Left renal cortex interstitium (tissue), 4 donors: Measurements from ENCODE around the gene MED12L. TPM values are rescaled to one million over a fixed set of nuclear protein-coding genes. Genes with fewer than 3 reads are reported as not detected.

Experiments
- DNase-seq, 4 donors: peaks; one replicate each; pipeline ENCODE4 v3.0.0-alpha.2; 2013; ENCODE audit warnings: low read depth in 4 of 4, low spot score in 2 of 4, missing footprints in 1 of 4
- polyA plus RNA-seq, 4 donors: library from polyadenylated mRNA; unstranded; fragments of 120-200 nt; gene quantifications; one replicate each; pipeline ENCODE4 v1.2.1, GENCODE V29; 2013; ENCODE audit not compliant: insufficient read length in 4 of 4

The MED12L gene
- polyA plus RNA-seq, 4 donors, result 1.6 to 3.0 (median 2.2) TPM

DNA sequence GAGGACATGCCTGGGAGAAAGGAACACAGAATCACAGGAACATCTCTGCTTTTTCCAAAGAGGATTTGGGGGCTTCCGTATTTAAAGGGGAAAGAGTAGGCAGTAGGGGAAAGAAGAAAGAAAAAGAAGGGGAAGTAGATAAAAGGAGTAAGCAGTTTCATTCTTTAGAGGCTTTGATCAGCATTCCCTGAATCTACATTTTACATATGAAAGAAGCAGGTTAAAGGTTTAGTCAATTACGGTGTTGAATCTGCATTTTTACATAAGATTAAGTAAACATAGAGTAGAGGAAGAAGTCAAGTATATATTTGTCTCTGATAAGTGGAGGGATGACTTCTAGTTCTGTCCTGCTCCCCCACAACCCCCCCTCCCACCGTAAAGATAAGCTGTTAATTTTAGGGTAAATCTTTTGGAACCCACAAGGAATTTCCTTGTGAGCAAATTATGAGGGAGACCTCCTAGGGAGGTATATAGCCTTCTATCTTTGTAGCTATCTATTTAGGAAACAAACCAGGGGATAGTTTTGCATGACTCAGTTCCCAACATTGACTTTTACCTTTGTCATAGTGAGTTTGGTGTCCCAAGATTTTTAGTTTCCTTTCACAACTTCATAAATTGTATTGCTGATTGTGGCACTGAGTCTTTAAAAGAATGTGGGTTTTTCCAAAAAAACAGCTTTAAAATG, 307.8 kb downstream of the MED12L start:
- no peak for DNase-seq

DNA sequence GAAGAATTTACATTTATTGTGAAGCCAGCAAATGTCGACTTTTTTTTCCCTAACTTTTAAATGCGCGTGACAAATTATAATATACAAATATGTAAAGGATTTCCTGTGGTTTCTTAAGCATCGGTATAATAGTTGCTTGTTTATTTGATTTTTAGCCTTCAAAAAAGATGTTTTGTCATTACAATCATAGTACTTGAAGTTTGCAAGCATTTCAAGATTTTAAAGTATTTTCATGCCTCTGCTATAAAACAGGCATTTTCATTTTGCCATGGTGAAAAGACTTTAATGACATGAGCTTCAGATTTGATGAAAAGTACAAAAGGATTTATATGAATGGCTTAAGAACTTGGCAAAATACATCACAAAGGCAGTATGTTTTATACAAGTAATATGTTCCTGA, 308.5 kb downstream of the MED12L start:
- DNase-seq, result no peak

DNA sequence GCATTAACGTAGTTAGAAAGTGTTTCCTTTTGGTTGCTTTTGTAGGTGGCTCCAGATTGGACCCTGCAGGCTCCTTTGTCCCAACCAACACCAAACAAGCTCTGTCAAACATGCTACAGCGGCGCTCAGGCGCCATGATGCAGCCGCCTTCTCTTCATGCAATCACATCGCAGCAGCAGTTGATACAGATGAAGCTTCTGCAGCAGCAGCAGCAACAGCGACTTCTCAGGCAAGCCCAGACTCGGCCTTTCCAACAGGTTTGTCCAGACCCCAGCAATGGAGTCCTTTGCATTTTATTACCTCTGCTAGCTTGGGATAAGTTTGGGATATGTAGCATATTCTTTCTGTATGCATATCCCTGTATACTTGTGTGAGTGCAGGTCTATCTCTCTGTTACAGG, 309.1 kb downstream of the MED12L start:
- no peak for DNase-seq

DNA sequence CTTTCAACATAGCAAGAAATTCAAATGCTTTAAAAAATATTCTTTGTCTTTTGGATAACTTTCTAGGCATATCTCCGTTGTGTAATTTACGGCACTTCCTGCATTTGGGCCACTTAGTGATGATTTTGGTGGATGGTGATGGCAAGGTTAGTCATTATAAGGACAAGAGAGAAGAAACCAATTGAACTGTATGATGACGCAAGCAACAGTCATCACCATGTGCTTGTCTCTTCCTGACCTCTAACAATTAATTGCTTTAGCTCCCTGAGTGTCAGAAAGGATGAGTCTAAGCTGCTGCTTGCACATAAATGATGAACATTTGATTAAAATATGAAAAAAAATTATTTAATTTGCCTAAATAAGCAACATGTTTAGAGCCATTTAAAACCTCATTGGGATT, 310.3 kb downstream of the MED12L start:
- DNase-seq, result no peak

DNA sequence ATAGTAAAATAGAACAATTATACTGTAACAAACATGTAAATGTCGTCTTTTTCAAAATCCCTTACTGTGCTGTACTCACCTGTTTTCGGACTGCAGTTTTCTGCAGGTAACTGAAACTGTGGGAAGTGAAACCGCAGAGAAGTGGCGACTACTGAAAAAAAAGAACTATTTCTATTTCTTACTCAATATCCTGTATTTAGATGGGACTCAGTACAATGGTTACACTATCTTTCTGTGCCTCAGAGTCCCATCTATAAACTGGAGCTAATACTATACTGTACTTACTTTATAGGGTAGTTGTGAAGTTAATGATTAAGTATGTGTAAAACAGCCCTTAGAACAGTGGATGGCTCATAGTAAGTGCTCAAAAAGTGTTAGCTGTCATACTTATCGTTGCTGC, 313.4 kb downstream of the MED12L start:
- no peak for DNase-seq

DNA sequence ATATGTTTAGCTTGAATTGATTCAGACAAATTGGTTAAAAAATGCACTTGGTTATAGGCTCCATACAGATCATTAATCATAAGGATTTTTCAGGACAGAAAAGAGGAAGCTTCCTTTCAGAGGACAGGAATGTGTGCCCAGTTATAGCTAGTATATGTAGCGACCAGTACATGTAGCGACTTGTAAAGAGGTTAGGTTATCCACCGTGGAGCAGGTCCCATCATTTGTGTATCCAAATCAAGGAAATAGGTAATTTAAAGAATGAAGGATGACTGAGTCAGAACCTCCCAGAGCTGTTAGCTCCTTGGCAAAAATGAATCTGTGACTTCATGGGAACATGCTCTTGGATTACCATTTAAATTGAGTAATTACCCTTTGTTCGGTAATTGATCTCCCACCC, 314.9 kb downstream of the MED12L start:
- no peak for DNase-seq

DNA sequence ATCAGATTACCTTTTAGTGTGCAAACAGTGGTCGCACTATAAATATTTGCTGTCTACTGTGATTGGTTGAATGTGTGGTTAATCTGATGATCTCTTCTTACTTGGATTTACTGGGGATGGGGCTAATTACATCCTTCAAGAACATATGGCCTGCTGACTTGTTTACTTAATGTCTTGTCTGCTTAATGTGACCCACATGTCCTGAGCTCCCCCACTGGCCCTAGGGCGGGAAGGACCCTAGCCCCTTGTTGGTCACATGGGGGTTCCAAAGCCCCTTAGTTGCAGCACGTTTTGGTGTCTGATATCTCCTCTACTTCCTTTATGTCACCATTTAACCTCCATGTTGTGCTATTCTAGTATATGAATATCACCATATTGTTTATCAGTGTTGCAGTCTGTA, 316.9 kb downstream of the MED12L start:
- DNase-seq, result no peak

DNA sequence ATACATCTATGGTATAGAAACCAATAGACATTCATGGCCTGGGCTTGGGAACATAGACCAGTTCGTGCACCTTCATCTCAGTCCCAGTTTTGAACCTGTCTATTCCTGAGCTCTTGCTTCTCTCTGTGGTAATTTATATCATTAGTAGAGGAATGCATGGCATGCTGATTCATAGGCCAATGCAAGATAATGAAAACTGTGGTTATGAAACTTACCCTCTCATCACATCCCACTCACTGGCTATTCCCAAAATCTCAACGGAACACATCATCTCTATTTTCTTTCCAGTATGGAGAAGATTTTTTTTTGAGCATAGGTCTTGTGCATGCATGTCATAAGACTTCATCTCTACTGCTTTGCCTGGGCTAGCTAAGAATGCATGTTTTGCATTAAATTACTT, 317.8 kb downstream of the MED12L start:
- DNase-seq, result no peak

DNA sequence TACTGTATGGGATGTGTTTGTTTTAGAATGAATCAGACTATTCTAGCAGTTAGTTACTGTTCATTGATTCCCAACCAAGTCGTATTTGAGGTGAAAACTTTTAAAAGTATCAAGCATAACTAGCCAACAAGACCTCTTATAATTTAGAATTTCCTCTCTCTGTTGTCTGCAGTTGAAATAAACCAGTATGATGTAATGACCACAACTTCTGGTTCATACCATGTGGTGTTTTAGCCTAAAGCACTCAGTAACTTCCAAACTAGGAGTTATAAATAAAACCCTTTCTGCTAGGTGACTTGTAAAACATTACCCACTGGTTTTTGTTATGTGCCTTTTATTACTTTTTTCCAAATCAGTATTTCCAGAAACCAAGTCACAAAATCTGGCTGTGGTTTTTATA, 318.9 kb downstream of the MED12L start:
- DNase-seq, result no peak

DNA sequence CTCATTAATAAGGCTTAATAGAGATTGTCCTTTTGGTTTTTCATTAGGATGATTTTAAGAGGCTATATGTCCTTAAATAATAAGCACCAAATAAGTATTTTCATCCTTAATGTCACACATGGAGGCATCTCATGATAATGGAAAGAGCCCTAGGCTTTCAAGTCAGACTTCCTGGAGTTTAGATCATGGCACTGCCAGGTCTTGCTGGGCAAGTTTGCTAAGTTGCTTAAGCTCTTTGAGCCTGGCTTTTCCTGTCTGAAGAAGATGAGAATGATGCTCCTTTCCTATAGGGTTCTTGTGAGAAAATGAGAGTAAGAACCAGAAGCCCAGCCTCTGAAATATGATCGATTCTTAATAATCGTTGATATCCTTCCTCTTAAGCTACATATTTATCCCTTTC, 322.5 kb downstream of the MED12L start:
- no peak for DNase-seq

DNA sequence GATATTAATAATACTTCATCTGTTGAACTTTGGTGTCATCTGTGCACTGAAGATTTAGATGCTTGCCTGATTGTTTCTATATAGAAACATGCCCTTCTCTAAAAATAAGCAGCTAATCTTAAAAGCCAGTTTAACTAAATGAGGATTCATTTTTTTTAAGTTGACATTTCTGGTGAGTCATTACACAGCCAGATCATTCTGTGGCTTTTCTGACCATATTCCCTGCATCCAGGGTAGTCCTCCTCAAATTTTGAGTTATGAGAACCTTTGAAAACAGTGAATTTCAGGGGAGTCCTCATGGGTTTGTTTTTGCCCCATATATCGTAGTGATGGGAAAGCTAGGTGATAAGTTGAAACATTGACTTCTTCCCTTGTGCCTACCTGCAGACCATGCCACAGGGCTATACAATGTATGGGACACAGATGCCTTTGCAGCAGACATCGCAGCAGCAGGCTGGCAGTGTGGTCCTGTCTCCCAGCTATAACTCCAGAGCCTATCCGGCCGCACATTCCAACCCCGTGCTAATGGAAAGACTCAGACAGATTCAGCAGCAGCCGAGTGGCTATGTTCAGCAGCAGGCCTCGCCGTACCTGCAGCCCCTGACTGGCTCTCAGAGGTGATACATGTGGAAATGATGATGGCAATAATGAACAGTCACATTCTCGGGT, 325.6 kb downstream of the MED12L start:
- no peak for DNase-seq

DNA sequence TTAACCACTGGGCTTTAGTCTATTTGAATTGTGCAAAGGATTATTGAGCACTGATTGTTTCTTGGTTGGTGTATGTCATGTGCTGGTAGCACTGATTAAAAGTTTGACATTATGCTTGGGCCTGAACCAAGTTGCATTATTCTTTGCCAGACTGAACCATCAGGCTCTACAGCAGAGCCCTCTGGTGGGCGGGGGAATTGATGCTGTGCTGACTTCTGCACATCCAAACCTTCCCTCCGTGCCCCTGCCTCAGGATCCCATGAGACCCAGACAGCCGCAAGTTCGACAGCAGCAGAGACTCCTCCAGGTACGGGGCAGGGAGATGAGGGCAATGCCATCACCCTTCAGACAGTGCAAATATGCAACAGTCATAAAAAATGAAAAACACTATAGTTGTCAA, 327.5 kb downstream of the MED12L start:
- no peak for DNase-seq

DNA sequence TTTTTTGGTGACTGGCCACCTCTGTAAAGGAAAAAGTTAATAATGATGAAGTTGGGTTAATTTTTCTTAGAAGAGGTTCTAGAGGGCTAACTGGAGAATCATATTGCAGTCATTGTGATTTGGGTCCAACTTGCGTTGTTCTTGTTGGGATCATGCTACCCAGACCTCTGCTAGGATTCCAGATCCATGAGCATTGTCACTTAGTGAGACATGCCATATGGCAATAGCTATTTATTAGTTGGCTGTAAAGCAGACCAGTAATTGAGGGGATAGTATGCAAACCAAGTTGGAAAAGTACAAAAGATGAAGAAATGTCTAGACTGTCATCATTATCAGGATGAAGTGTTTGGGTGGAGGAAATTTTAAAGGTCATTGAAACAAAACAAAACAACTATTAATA, 329.8 kb downstream of the MED12L start:
- DNase-seq, result no peak

DNA sequence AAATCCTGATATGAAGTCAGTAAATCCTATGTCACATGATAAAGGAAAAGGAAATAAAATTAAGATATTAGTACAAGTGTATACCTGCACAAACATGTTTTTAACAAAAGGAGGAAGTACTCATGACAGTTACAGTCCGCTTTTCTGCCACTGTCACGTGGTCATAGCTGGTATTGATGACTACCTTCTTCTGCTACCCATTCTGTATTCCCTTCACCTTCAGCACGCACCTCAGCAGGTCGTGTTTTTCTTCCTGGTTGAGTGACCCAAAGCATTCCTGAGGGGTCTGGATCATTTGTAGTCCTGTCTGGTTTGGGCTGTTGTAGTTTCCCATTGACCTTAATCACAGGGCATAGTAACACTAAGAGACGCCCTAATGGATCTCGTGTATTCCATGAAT, 334.3 kb downstream of the MED12L start:
- no peak for DNase-seq

DNA sequence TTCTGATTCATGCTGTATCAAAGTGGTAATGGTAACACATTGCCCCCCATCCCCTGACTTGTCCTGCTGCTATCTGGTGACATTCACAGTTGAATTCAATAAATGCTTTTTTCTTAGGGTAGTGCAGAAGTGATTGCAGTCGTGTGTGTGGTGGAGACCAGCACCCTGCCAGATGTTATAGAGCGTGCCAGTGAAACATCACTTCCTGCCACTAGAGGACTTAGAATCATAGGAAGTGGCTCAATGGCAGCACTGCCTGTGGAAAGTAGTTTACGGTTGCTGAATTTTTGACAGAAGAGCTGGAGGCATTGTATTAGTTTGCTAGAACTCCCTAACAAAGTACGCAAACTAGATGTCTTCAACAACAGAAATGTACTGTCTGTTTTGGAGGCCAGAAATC, 336.5 kb downstream of the MED12L start:
- DNase-seq, result no peak

DNA sequence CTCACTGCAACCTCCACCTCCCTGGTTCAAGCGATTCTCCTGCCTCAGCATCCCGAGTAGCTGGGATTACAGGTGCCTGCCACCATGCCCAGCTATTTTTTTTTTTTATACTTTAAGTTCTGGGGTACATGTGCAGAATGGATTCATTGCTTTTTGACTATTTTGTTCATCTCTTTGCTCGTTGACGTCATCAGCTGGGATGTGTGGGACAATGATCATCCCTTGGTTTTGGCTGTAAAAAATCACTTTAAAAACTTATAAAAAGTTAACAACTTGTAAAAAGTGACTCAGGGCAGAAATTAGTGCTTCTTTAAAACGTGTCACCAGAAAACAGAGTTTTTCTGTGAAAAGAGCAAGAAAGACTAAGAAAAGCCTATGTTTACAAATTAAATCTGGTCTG, 337.6 kb downstream of the MED12L start:
- DNase-seq, result no peak

DNA sequence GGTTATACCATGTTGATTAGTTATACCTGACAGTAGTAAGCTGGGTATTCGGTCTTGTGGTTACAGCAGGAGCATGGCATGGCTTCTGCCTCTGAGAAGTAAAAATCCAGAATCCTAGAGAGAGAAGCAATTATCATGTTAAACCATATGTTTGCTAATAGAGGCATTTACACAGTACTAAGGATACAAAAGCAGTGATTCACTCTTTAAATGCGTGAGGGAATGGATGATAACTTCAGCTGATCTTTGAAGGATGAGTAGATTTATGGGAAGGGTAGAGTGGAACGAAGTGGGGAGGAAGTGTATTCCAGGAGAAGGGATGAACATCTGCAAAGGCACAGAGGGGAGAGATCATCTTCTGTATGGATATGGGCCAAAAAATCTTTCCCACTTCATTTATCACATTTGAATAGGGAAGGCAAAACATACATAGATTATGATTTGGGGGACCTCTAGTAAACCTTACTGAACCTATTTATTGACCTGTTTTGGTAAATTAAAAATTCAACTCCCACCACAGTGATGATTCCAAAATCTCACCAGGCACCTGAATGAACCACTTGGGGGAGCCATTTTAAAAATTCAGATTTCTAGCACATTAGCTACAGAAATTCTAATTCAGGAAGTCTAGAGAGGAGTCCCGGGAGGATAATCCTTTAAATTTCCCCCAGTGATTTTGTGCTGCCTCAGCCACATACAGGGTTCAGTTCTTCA, 340.3 kb downstream of the MED12L start:
- no peak for DNase-seq

DNA sequence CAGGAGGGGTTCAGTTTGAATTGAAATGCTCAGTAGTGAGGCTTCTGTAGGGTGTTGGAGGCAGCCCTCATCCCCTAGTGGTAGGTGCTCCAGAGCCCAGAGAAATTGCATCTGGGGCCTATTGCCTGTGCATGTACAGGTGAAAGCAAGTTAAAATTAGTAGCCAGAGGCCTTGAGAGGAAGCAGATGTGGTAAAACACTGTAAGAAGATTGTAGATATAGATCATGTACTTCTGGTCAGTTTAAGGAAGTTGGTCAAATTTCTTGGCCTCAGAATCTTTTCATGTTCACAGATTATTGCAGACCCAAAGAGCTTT, 340.8 kb downstream of the MED12L start:
- DNase-seq, result no peak

DNA sequence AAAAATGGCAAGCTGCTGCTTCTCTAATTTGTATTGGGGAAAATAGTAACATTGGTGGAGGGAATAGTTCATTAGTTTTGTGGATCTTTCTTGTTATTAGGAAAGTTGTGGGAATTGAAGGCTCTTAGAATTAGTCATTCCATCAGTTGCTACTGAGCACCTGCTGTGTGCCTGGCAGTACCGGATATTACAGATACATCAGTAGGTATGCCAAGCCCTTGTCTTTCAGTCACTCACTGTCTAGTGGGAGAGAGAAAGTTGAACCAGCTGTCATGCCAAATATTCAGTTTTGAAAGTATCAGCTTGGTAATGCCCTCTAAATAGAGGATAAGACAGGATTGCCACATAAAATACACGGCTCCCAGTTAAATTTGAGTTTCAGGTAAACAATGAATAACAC, 342.9 kb downstream of the MED12L start:
- DNase-seq, result no peak

DNA sequence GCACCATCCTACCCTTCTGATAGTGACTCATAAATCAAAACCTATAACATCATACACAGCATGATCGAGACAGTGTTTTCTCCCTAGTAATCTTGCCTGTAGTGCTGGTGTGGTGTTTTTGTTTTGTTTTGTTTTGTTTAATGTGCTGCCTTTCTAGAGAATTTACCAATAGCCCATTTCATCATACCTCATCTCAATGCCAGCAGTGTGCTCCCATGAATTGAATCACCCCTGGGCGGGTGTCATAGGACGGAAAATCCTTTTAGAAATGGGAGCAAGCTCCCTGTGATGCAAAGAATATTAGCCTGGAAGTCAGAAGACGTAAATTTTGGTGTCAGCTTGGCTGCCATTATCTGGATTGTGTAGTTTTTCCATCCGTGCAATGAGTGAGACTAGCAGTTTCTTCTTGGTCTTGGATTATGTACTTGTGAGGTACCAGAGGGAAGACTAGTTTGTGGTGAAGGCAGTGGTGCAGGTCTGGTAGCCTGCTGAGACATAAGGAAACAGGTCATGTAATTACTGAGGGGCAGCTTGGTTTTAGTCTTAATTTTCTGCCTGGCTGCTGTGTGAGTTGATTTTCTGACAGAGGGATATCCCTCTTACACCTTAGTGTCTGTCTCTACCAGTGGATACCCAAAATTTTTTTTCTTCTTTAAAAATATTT, 345.5 kb downstream of the MED12L start:
- no peak for DNase-seq

DNA sequence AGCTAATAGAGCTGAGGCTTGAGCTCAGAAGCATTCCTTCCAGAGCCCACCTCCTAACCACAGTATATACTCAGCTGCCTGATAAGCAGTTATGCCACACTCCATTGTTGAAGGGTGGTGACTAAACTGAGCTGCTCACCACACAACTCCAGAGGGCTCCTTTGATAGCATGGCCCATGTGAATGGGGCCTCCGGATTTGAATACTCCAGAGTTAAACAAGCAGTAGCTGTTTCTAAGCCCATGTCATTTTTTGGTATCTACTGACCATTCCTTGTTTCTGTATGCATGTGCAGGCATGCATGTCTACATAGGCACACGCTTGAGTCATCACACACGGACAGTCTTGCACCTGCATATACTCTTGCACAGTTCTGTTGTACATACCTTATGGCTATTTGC, 346.5 kb downstream of the MED12L start:
- no peak for DNase-seq
